ENCODE data around the gene MAP6.

- TF ChIP-seq CTCF (IDR thresholded peaks at IDR 0.05) (no peak), POLR2A (IDR thresholded peaks at IDR 0.05) (no peak)
Measured at GRCh38 chr11:75639762-75640181, 29.1 kb downstream of the MAP6 start.

Data from right lobe of liver (tissue), 4 donors.